Cardiac muscle cell (in vitro differentiated cells and primary cell): ENCODE data around the gene SLC66A2. TPM values are rescaled to one million over a fixed set of nuclear protein-coding genes. Genes with fewer than 3 reads are reported as not detected.

Source experiments
- DNase-seq, 2 donors: peaks; one replicate each; pipeline versions ENCODE4 v3.0.0 to v3.0.0-alpha.2; 2010 to 2017; ENCODE audit warnings: low read depth in 1 of 2, low spot score in 1 of 2
- H3K27ac ChIP-seq: fragments of 200-600 bp; sonication (generic); 2 replicates; pipeline ENCODE4 v1.5.1; 2016
- H3K27me3 ChIP-seq: fragments of 200-600 bp; sonication (generic); 2 replicates; pipeline ENCODE4 v1.6.0; 2016; ENCODE audit warnings: control low read depth
- H3K36me3 ChIP-seq: fragments of 200-600 bp; sonication (generic); 2 replicates; pipeline ENCODE4 v1.5.1; 2016; ENCODE audit warnings: control low read depth
- H3K4me1 ChIP-seq: fragments of 200-600 bp; sonication (generic); 2 replicates; pipeline ENCODE4 v1.8.1; 2017; ENCODE audit warnings: low read depth, mild to moderate bottlenecking, mixed run types
- H3K4me3 ChIP-seq: fragments of 200-600 bp; sonication (generic); 2 replicates; pipeline ENCODE4 v1.5.1; 2016; ENCODE audit warnings: mild to moderate bottlenecking
- H3K9me3 ChIP-seq: fragments of 200-600 bp; sonication (generic); 2 replicates; pipeline ENCODE4 v1.5.1; 2017; ENCODE audit warnings: low read depth, mild to moderate bottlenecking, control low read depth
- CTCF ChIP-seq: IDR thresholded peaks from 2 replicates; pipeline ENCODE4 v1.5.1; 2012; ENCODE audit warnings: low read depth, mild to moderate bottlenecking, low read length
- polyA plus RNA-seq: library from polyadenylated mRNA; unstranded; fragments of >200 nt; fragmentation: Nextera tagmentation; extraction: Ambion mirVana; gene quantifications from 2 replicates; pipeline ENCODE4 v1.2.1, GENCODE V29; 2016
- total RNA-seq: library from RNA; depleted of rRNA; stranded (reverse); fragments of >200 nt; gene quantifications from 2 replicates; pipeline ENCODE4 v1.2.3, GENCODE V29; 2016

Gene SLC66A2
- total and polyA plus RNA-seq, 2 experiments from 2014 or later: 36.4 to 43.9 TPM

DNA sequence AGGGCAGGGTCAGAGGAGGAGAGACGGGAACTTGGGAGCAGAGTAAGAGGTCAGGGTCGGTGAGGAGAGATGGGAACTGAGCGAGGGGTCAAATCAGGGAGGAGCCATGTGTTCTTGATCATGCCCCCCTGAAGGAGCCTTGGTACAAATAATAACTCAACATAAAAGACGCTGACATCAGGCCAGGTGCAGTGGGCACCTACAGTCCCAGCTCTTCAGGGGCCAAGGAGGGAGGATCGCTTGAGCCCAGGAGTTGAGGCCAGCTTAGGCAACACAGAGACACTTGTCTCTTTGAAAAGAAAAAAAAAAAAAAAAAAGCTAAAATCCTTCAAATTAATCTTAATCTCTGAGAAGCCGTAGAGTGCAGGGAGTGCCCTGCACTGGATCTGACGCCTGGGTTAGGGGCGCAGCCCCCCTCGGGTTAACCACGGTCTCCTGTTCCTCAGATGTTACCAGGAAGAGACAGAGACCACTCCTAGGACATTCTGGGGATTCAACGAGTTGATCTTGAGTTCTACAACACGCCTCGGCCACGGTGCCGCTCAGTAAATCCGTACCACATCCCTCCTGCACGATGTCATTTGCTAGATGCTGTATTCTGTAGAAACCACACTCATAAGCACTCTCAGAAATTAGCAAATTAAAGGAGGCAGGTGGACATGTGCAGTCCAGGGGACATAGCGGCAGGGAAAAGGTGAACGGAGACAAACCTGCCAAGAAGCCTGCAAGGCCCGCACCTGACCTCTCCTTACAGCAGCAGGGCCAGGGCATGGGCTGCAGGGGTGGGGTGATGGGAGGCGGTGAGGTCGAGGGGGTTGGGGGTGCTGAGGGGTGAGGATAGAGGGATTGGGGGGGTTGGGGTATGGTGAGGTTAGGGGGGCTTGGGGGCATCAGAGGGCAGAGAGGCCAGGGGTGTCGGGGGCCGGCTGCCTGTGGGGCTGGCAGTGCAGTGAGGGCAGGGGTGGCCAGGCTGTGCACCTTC is 29.2 kb downstream of the SLC66A2 start:
- H3K4me3 ChIP-seq: no peak overlapping the region
- H3K9me3 ChIP-seq: no peaks in the 10 kb centered on the region
- H3K36me3 ChIP-seq: no peaks in the 10 kb centered on the region
- no peaks in the 10 kb centered on the region for H3K27me3 ChIP-seq
- no peak overlapping the region for H3K27ac ChIP-seq
- no peaks in the 10 kb centered on the region for H3K4me1 ChIP-seq
- TF ChIP-seq CTCF: no peak
- DNase-seq: no peak

DNA sequence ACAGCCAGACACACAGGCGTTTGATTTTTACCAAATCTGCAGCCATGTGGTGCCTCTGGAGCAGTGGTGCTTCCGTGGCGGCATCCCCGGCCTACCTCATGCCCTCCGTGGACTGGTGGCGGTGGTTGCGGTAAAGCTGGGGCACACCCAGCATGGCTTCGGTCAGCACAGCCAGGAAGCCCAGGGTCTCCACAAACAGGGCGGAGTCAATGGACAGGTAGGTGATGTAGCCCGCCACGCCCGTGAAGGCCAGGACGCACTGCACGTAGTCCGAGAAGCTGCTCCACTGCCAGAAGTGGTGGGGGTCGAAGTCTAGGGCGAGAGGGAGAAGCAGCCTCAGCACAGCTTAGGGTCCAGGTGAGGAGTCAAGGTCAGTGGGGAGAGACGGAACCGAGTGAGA is 32.4 kb downstream of the SLC66A2 start:
- Histone ChIP-seq H3K27me3 (no peaks in the 10 kb centered on the region), H3K9me3 (no peaks in the 10 kb centered on the region), H3K27ac (no peak overlapping the region), H3K36me3 (no peaks in the 10 kb centered on the region), H3K4me1 (no peaks in the 10 kb centered on the region), H3K4me3 (no peak overlapping the region)
- TF ChIP-seq CTCF: no peak
- no peak for DNase-seq

- Histone ChIP-seq H3K27ac (no peak overlapping the region), H3K9me3 (no peaks in the 10 kb centered on the region), H3K4me1 (no peaks in the 10 kb centered on the region), H3K4me3 (no peak overlapping the region), H3K36me3 (no peaks in the 10 kb centered on the region), H3K27me3 (no peaks in the 10 kb centered on the region)
- DNase-seq: no peak
- no peak for TF ChIP-seq CTCF
Observed at GRCh38 chr18:79918615-79919011, 32.8 kb downstream of the SLC66A2 start.

- Histone ChIP-seq H3K36me3 (no peaks in the 10 kb centered on the region), H3K27me3 (no peaks in the 10 kb centered on the region), H3K27ac (no peak overlapping the region), H3K9me3 (no peaks in the 10 kb centered on the region), H3K4me1 (no peaks in the 10 kb centered on the region), H3K4me3 (no peak overlapping the region)
- no peak for DNase-seq
- TF ChIP-seq CTCF: no peak
Observed at GRCh38 chr18:79917853-79918614, 33.4 kb downstream of the SLC66A2 start.

GRCh38 chr18:79917169-79917852 is 34.1 kb downstream of the SLC66A2 start:
- no peaks in the 10 kb centered on the region for H3K4me1 ChIP-seq
- no peaks in the 10 kb centered on the region for H3K9me3 ChIP-seq
- no peak overlapping the region for H3K27ac ChIP-seq
- TF ChIP-seq CTCF: no peak
- H3K4me3 ChIP-seq: no peak overlapping the region
- no peak for DNase-seq
- H3K27me3 ChIP-seq: no peaks in the 10 kb centered on the region
- no peaks in the 10 kb centered on the region for H3K36me3 ChIP-seq
